OCI-LY3 (cell line): ENCODE measurements around the gene RGS9BP.

Experiments
- H2AFZ ChIP-seq: fragments of 200-600, 300-600 bp; shearing (Covaris generic); 2 replicates; pipeline ENCODE4 v1.6.0; 2014; ENCODE audit warnings: antibody characterized with exemption, low read depth, low read length
- H3K27ac ChIP-seq: fragments of 200-600, 300-600 bp; sonication (generic); 2 replicates; pipeline ENCODE4 v1.5.1; 2014; ENCODE audit warnings: mild to moderate bottlenecking, low read length, moderate library complexity, mixed read lengths
- H3K27me3 ChIP-seq: fragments of 200-600, 300-600 bp; sonication (generic); 2 replicates; pipeline ENCODE4 v1.6.1; 2014; ENCODE audit warnings: low read depth, low read length, mixed read lengths
- H3K36me3 ChIP-seq: fragments of 200-600, 300-600 bp; sonication (generic); replicated peaks from 2 replicates; pipeline ENCODE3; 2014; ENCODE audit warnings: low read depth, low read length, mixed read lengths
- H3K4me1 ChIP-seq: fragments of 300-600, 200-600 bp; sonication (generic); 2 replicates; pipeline ENCODE4 v1.6.1; 2014; ENCODE audit warnings: low read length, mixed read lengths
- H3K4me2 ChIP-seq: fragments of 200-600, 300-600 bp; sonication (generic); 2 replicates; pipeline ENCODE4 v1.6.1; 2014; ENCODE audit warnings: low read length, mixed read lengths
- H3K4me3 ChIP-seq: fragments of 300-600, 200-600 bp; sonication (generic); 2 replicates; pipeline ENCODE4 v1.5.1; 2014; ENCODE audit warnings: antibody characterized with exemption, mild to moderate bottlenecking, low read length, moderate library complexity
- H3K79me2 ChIP-seq: fragments of 300-600, 200-600 bp; shearing (Covaris generic); 2 replicates; pipeline ENCODE4 v1.6.1; 2014; ENCODE audit warnings: mild to moderate bottlenecking, low read length, mixed read lengths
- H3K9ac ChIP-seq: fragments of 300-600, 200-600 bp; shearing (Covaris generic); 2 replicates; pipeline ENCODE4 v1.6.0; 2014; ENCODE audit warnings: mild to moderate bottlenecking, low read length, moderate library complexity
- H3K9me3 ChIP-seq: fragments of 200-600, 300-600 bp; shearing (Covaris generic); 2 replicates; pipeline ENCODE4 v1.6.1; 2014; ENCODE audit warnings: low read length, mixed read lengths; ENCODE audit not compliant: insufficient read depth
- H4K20me1 ChIP-seq: fragments of 200-600, 300-600 bp; sonication (generic); 2 replicates; pipeline ENCODE4 v1.6.1; 2016; ENCODE audit warnings: low read length, mixed read lengths; ENCODE audit not compliant: insufficient read depth
- CTCF ChIP-seq: fragments of 200-600, 300-600 bp; sonication (generic); IDR thresholded peaks from 2 replicates; pipeline ENCODE4 v1.5.1; 2014; ENCODE audit warnings: antibody characterized with exemption, low read length, low read depth
- EZH2phosphoT487 ChIP-seq: fragments of 200-600 bp; shearing (Covaris generic); IDR thresholded peaks from 2 replicates; pipeline ENCODE4 v1.6.1; 2018; ENCODE audit warnings: antibody characterized with exemption, mixed run types, low read depth

RGS9BP gene

DNA sequence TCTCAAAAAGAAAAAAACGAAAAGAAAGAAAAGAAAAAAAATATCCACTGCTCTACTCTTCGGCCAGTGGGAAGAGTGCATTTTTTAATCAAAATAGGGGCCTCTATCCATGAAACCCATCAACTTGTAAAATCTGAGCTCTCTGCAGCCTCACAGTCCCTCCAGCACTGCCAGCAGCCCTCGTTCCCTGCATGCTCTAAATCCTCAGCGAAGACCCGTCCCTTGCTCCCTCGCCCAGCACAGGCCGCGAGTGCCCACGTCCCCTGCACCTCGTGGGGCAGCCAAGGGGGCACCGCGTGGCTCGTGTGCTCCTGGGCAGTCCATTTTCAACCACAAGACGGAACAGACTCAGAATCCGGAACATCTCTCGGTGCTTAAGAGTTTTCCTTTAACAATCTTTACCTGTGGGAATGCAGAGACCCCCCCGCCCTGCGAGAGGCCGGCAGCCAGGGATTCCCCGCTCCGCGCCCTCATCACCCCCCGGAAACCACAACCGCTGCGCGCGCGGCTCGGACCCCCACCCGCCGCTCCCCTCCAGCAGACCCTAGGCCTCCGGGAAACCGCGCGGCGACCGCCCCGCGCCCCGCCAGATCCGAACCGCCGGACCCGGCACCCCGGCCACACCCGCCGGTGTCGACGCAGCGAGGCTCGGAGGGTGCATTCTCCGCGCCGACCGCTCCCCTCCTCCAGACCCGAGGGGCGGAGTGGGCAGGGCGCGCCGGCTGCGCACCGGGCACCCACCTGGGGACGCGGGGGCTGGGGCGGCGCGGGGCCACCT is 1.3 kb upstream of the RGS9BP start:
- TF ChIP-seq CTCF: no peak
- TF ChIP-seq EZH2phosphoT487: no peak
- Histone ChIP-seq H3K27ac (peak overlapping the region; percentile 23), H3K36me3 (peaks cover 2% of the 10 kb centered on the region), H3K9me3 (no peaks in the 10 kb centered on the region), H3K79me2 (peaks cover 55% of the 10 kb centered on the region), H3K4me1 (peaks cover 8% of the 10 kb centered on the region), H3K9ac (peak overlapping the region; percentile 86), H4K20me1 (peaks cover 38% of the 10 kb centered on the region), H2AFZ (no peak overlapping the region; the same call in 1 of the 2 replicates), H3K4me3 (peak overlapping the region; percentile 95), H3K27me3 (no peaks in the 10 kb centered on the region), H3K4me2 (peak overlapping the region; percentile 98)

- H3K9me3 ChIP-seq: no peaks in the 10 kb centered on the region
- H3K4me3 ChIP-seq: peak within 1 kb of the TSS; percentile 95
- H3K79me2 ChIP-seq: peaks cover 48% of the 10 kb centered on the region
- peak within 1 kb of the TSS; percentile 86 for H3K9ac ChIP-seq
- peak within 1 kb of the TSS; percentile 87 for H2AFZ ChIP-seq
- H3K27ac ChIP-seq: peak within 1 kb of the TSS; percentile 23
- no peaks in the 10 kb centered on the region for H3K27me3 ChIP-seq
- peaks cover 30% of the 10 kb centered on the region for H4K20me1 ChIP-seq
- H3K36me3 ChIP-seq: no peaks in the 10 kb centered on the region
- peak within 1 kb of the TSS; percentile 98 for H3K4me2 ChIP-seq
- H3K4me1 ChIP-seq: peaks cover 11% of the 10 kb centered on the region
- no peak for TF ChIP-seq CTCF
- TF ChIP-seq EZH2phosphoT487: no peak
Measured at GRCh38 chr19:32674931-32675719, 523 bp upstream of the RGS9BP start, which contains the start of gene ANKRD27. Gene ANKRD27, minus strand, starts transcription at chr19:32675180. Its CDS starts 16,165 bp downstream, at chr19:32659015.

DNA sequence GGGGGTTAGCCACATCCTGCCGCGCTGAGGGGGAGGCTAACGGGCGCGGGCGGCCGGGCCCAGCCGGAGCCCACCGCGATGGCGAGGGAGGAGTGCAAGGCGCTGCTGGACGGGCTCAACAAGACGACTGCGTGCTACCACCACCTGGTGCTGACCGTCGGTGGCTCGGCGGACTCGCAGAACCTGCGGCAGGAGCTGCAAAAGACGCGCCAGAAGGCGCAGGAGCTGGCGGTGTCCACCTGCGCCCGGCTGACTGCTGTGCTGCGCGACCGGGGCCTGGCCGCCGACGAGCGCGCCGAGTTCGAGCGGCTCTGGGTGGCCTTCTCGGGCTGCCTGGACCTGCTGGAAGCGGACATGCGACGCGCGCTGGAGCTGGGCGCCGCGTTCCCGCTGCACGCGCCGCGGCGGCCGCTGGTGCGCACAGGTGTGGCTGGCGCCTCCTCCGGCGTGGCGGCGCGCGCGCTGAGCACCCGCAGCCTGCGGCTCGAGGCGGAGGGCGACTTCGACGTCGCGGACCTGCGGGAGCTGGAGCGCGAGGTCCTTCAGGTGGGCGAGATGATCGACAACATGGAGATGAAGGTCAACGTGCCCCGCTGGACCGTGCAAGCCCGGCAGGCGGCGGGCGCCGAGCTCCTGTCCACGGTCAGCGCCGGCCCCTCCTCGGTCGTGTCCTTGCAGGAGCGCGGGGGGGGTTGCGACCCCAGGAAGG is 692 bp downstream of the RGS9BP start:
- Histone ChIP-seq H3K4me1 (peaks cover 11% of the 10 kb centered on the region), H3K9ac (no peak overlapping the region), H3K27ac (no peak overlapping the region), H3K27me3 (no peaks in the 10 kb centered on the region), H3K9me3 (no peaks in the 10 kb centered on the region), H4K20me1 (peaks cover 29% of the 10 kb centered on the region), H2AFZ (no peak overlapping the region), H3K79me2 (peaks cover 36% of the 10 kb centered on the region), H3K4me3 (peak overlapping the region; percentile 95; the same call in 1 of the 2 replicates), H3K36me3 (no peaks in the 10 kb centered on the region), H3K4me2 (peak overlapping the region; percentile 90)
- TF ChIP-seq EZH2phosphoT487 (no peak), CTCF (no peak)
